ENCODE results near the gene TOMT.

DNA sequence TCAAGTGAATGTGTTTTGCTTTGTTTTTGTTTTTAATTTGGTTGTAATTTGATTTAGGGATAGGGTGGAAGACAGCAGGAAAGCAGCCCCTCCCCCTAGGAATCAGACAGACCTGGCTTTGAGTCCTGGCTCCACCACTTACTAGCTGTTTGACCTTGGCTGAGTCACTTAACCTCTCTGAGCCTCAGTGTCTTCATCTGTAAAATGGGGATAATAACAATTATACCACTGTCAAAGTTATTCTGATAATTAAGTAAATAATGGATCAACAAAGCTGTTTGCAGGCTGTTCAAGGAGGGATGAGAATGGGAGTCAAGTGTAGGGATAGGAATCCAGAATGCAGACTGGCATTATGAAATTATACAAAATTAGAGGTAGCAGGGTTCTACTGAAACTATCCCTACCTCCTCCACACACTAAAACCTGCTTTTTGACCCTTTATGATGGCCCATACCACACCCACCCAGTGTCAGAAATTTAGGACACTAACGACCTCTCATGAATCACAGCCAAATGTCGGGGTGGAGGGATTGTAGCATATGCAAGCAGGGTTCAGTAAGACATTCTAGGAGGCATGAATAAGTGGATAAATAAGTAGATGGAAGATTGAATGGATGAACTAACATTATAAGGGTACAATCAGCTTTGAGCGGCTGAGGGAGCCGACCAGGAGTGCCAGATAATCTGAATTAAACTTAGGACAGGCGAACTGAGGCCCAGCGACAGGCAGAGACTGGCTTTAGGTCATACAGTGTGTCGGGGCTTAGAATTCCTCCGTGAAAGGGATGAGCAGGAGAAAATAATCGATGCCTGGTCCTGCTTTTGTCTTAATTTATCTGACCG lies 5.8 kb downstream of the TOMT start:
- TF ChIP-seq, protein P1, sequence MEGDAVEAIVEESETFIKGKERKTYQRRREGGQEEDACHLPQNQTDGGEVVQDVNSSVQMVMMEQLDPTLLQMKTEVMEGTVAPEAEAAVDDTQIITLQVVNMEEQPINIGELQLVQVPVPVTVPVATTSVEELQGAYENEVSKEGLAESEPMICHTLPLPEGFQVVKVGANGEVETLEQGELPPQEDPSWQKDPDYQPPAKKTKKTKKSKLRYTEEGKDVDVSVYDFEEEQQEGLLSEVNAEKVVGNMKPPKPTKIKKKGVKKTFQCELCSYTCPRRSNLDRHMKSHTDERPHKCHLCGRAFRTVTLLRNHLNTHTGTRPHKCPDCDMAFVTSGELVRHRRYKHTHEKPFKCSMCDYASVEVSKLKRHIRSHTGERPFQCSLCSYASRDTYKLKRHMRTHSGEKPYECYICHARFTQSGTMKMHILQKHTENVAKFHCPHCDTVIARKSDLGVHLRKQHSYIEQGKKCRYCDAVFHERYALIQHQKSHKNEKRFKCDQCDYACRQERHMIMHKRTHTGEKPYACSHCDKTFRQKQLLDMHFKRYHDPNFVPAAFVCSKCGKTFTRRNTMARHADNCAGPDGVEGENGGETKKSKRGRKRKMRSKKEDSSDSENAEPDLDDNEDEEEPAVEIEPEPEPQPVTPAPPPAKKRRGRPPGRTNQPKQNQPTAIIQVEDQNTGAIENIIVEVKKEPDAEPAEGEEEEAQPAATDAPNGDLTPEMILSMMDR (IDR thresholded peaks at IDR 0.05) = no peak
- no peak for TF ChIP-seq POLR2A (IDR thresholded peaks at IDR 0.05)
